Cerebellar nuclear complex (tissue), 1 donor: Measurements from ENCODE around the gene L3HYPDH.
"Not testable (repeated sequence)": the region's sequence is repeated elsewhere in the genome, so short reads cannot be mapped to it uniquely, and the experiment has no call there.

Experiments used
- DNase-seq, 2 experiments: peaks; one replicate each; lab custom pipeline; 2025; lab: John Stamatoyannopoulos, UW

The L3HYPDH gene

GRCh38 chr14:59478540-59478939 is 5.7 kb downstream of the L3HYPDH start:
- DNase-seq = no peak

- DNase-seq = no peak
Measured at GRCh38 chr14:59475709-59476108, 8.5 kb downstream of the L3HYPDH start.

GRCh38 chr14:59474172-59474571 is 10.0 kb downstream of the L3HYPDH start:
- DNase-seq = no peak

GRCh38 chr14:59465316-59466135 is 18.7 kb downstream of the L3HYPDH start, which contains the start of gene GPR135:
Gene GPR135 (minus strand): TSS chr14:59465380. CDS start chr14:59465226, 154 bp downstream.
- DNase-seq = no peak

- DNase-seq = peak in 1 of 2 experiments; percentile 16
Measured at GRCh38 chr14:59464486-59465315, 19.5 kb downstream of the L3HYPDH start.

GRCh38 chr14:59463787-59464485 is 20.3 kb downstream of the L3HYPDH start:
- DNase-seq = no peak

GRCh38 chr14:59461891-59462290 is 22.3 kb downstream of the L3HYPDH start:
- no peak for DNase-seq

GRCh38 chr14:59460378-59460777 is 23.8 kb downstream of the L3HYPDH start:
- DNase-seq = no peak

GRCh38 chr14:59458486-59458885 is 25.7 kb downstream of the L3HYPDH start:
- no peak for DNase-seq

GRCh38 chr14:59455411-59455810 is 28.8 kb downstream of the L3HYPDH start:
- no peak for DNase-seq

GRCh38 chr14:59454139-59454538 is 30.1 kb downstream of the L3HYPDH start:
- no peak for DNase-seq

GRCh38 chr14:59451849-59452248 is 32.4 kb downstream of the L3HYPDH start:
- DNase-seq = no peak

- no peak for DNase-seq
Measured at GRCh38 chr14:59450716-59451115, 33.5 kb downstream of the L3HYPDH start.

GRCh38 chr14:59448673-59449072 is 35.5 kb downstream of the L3HYPDH start:
- not testable (repeated sequence) for DNase-seq

GRCh38 chr14:59439256-59439965 is 44.8 kb downstream of the L3HYPDH start:
- no peak for DNase-seq

GRCh38 chr14:59438195-59438647 is 46.0 kb downstream of the L3HYPDH start:
- no peak for DNase-seq

GRCh38 chr14:59435987-59436386 is 48.2 kb downstream of the L3HYPDH start:
- DNase-seq = no peak

- no peak for DNase-seq
Measured at GRCh38 chr14:59435101-59435500, 49.1 kb downstream of the L3HYPDH start.

- DNase-seq = no peak
Measured at GRCh38 chr14:59429790-59430189, 54.4 kb downstream of the L3HYPDH start.

- no peak for DNase-seq
Measured at GRCh38 chr14:59428581-59429012, 55.6 kb downstream of the L3HYPDH start.
